NCI-H524 (cell line): Measurements from ENCODE around the gene CNP.
"Not testable (repeated sequence)": the region's sequence is repeated elsewhere in the genome, so short reads cannot be mapped to it uniquely, and the experiment has no call there.

ENCODE experiments used
- DNase-seq, 2 experiments: peaks; one replicate each; lab custom pipeline; 2025; lab: John Stamatoyannopoulos, UW

Gene CNP

GRCh38 chr17:41966463-41967140 is at the start of gene CNP:
Gene CNP (plus strand): TSS chr17:41966795. CDS start chr17:41966885, 90 bp downstream.
- DNase-seq, result peak; percentile 70 to 91

GRCh38 chr17:41917192-41917591 is 49.4 kb upstream of the CNP start:
- peak in 1 of 2 experiments; percentile 12 for DNase-seq

- peak; percentile 96 to 99 for DNase-seq
Observed at GRCh38 chr17:41917679-41918313, 48.8 kb upstream of the CNP start.

- peak; percentile 68 to 70 for DNase-seq
Observed at GRCh38 chr17:41918314-41919164, 48.1 kb upstream of the CNP start, which contains the start of gene ACLY. Gene ACLY (minus strand): TSS chr17:41918951. CDS start chr17:41913873, 5,078 bp downstream.

GRCh38 chr17:41919165-41919817 is 47.3 kb upstream of the CNP start:
- DNase-seq, result peak; percentile 99 to 100

GRCh38 chr17:41919840-41920579 is 46.6 kb upstream of the CNP start:
- DNase-seq, result no peak

GRCh38 chr17:41920580-41920955 is 46.0 kb upstream of the CNP start:
- no peak for DNase-seq

- DNase-seq, result no peak
Observed at GRCh38 chr17:41925991-41926590, 40.5 kb upstream of the CNP start.

- DNase-seq, result no peak
Observed at GRCh38 chr17:41928693-41929251, 37.8 kb upstream of the CNP start.

- DNase-seq, result peak; percentile 95 to 96
Observed at GRCh38 chr17:41930009-41930832, 36.4 kb upstream of the CNP start, which contains the start of gene ODAD4. Gene ODAD4 (plus strand): TSS chr17:41930617. CDS start chr17:41930724, 107 bp downstream.

GRCh38 chr17:41930833-41931156 is 35.8 kb upstream of the CNP start:
- not testable (repeated sequence) for DNase-seq

- DNase-seq, result not testable (repeated sequence)
Observed at GRCh38 chr17:41931715-41932114, 34.9 kb upstream of the CNP start.

- no peak for DNase-seq
Observed at GRCh38 chr17:41932816-41933389, 33.7 kb upstream of the CNP start.

GRCh38 chr17:41935641-41936040 is 31.0 kb upstream of the CNP start:
- no peak for DNase-seq

GRCh38 chr17:41937970-41938954 is 28.3 kb upstream of the CNP start:
- peak; percentile 6 to 41 for DNase-seq

- peak; percentile 90 to 92 for DNase-seq
Observed at GRCh38 chr17:41939044-41939692, 27.4 kb upstream of the CNP start.

- DNase-seq, result no peak
Observed at GRCh38 chr17:41939693-41940090, 26.9 kb upstream of the CNP start.

- DNase-seq, result no peak
Observed at GRCh38 chr17:41941168-41941567, 25.4 kb upstream of the CNP start.
